T-helper 2 cell treated with Interferon-gamma antibody and Interleukin-4, amounts not matched to agents 5 μg/mL and 100 μg/mL, for 36 hours (primary cell): Measurements from ENCODE around the gene PTGS2.
"Not testable (repeated sequence)": the region's sequence is repeated elsewhere in the genome, so short reads cannot be mapped to it uniquely, and the experiment has no call there.

Experiments used
- DNase-seq: peaks from one replicate; pipeline ENCODE4 v3.0.0; 2021; ENCODE audit warnings: low spot score
- H3K27ac Mint-ChIP-seq: one replicate; pipeline ENCODE4 v1.8.0; 2021; ENCODE audit warnings: mild to moderate bottlenecking, mixed read lengths
- H3K27me3 Mint-ChIP-seq: one replicate; pipeline ENCODE4 v1.8.0; 2021; ENCODE audit warnings: low read depth, mixed read lengths
- H3K36me3 Mint-ChIP-seq: one replicate; pipeline ENCODE4 v1.8.0; 2021; ENCODE audit warnings: low read depth, mixed read lengths
- H3K4me1 Mint-ChIP-seq: one replicate; pipeline ENCODE4 v1.8.0; 2021; ENCODE audit warnings: low read depth, mixed read lengths
- H3K4me3 Mint-ChIP-seq: one replicate; pipeline ENCODE4 v1.8.0; 2022; ENCODE audit warnings: mild to moderate bottlenecking, moderate library complexity, mixed read lengths
- H3K9me3 Mint-ChIP-seq: one replicate; pipeline ENCODE4 v1.8.0; 2021; ENCODE audit warnings: mixed read lengths

PTGS2 gene

DNA sequence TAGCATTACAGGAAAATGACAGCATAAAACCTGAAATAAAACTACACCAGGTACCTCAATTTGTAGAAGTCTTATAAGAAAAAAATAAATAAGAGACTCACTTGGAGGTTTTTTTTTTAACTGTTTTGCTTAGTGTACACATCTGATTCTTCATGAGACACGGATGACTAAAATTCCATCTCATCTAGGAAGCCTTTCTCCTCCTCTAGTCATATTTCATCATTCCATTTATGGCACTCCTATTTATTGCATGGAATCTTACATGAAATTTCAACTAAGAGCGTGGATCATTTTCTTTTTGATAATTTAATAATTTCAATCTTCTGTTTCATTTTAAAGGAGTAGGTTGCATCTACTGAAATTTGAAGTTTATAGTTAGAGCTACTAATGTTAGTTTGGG lies 1.6 kb upstream of the PTGS2 start:
- H3K27ac Mint-ChIP-seq: no peak overlapping the region
- H3K9me3 Mint-ChIP-seq: no peaks in the 10 kb centered on the region
- H3K4me3 Mint-ChIP-seq: no peak overlapping the region
- no peak for DNase-seq
- peaks cover 67% of the 10 kb centered on the region for H3K27me3 Mint-ChIP-seq
- H3K36me3 Mint-ChIP-seq: no peaks in the 10 kb centered on the region
- H3K4me1 Mint-ChIP-seq: peaks cover 11% of the 10 kb centered on the region

GRCh38 chr1:186681121-186681520 lies 898 bp upstream of the PTGS2 start:
- Mint-ChIP-seq H3K4me3 (peak overlapping the region; percentile 90), H3K9me3 (no peaks in the 10 kb centered on the region), H3K4me1 (peaks cover 11% of the 10 kb centered on the region), H3K27ac (no peak overlapping the region), H3K27me3 (peaks cover 69% of the 10 kb centered on the region), H3K36me3 (no peaks in the 10 kb centered on the region)
- no peak for DNase-seq

GRCh38 chr1:186679924-186680244 lies 339 bp downstream of the PTGS2 start:
- H3K4me1 Mint-ChIP-seq: peaks cover 11% of the 10 kb centered on the region
- H3K9me3 Mint-ChIP-seq: no peaks in the 10 kb centered on the region
- no peak overlapping the region for H3K27ac Mint-ChIP-seq
- H3K36me3 Mint-ChIP-seq: no peaks in the 10 kb centered on the region
- peak overlapping the region; percentile 90 for H3K4me3 Mint-ChIP-seq
- no peak for DNase-seq
- H3K27me3 Mint-ChIP-seq: peaks cover 66% of the 10 kb centered on the region

- H3K27ac Mint-ChIP-seq: no peak overlapping the region
- H3K36me3 Mint-ChIP-seq: no peaks in the 10 kb centered on the region
- peaks cover 56% of the 10 kb centered on the region for H3K27me3 Mint-ChIP-seq
- H3K4me3 Mint-ChIP-seq: no peak overlapping the region
- peaks cover 7% of the 10 kb centered on the region for H3K4me1 Mint-ChIP-seq
- H3K9me3 Mint-ChIP-seq: no peaks in the 10 kb centered on the region
- DNase-seq: no peak
Observed at GRCh38 chr1:186678155-186678554, 2.1 kb downstream of the PTGS2 start.

DNA sequence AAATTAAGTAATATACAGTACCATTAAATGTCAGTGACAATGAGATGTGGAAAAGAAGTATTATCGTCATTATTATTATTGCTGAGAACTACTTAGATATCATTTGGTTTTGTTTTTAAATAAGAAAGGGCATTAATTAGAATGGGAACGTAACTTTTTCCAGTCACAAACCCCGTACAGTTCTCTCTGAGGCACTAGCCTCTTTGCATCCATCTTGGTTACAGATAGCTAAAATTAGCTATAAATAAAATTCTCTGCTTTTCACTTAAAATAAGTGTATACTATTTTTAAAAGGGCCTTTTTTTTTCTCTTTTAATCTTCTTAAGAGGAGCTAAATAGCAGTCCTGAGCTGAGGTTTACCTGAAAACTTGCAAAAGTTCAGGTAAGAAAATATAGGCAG lies 7.6 kb downstream of the PTGS2 start:
- Mint-ChIP-seq H3K4me3 (no peak overlapping the region), H3K4me1 (no peaks in the 10 kb centered on the region), H3K27ac (no peak overlapping the region), H3K27me3 (peaks cover 26% of the 10 kb centered on the region), H3K36me3 (no peaks in the 10 kb centered on the region), H3K9me3 (no peaks in the 10 kb centered on the region)
- no peak for DNase-seq

DNA sequence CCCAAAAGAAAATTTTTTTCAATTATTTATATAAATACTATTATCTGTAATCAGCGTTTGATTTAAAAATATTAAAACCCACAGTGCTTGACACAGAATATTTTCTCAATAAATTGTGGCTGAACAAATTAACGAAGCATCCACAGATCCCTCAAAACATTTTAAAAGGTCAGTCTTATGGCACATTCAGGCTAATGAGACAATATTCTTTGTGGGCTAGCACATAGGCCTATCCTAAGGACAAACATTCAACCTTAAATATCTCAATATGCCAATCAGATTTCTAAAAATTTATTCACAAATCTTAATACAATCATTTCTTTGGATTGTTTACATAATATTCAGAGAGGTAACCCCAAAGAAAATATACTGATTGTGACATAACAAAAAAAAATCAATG lies 8.1 kb downstream of the PTGS2 start:
- no peaks in the 10 kb centered on the region for H3K4me1 Mint-ChIP-seq
- H3K27me3 Mint-ChIP-seq: peaks cover 23% of the 10 kb centered on the region
- no peak overlapping the region for H3K27ac Mint-ChIP-seq
- no peaks in the 10 kb centered on the region for H3K9me3 Mint-ChIP-seq
- no peak overlapping the region for H3K4me3 Mint-ChIP-seq
- no peaks in the 10 kb centered on the region for H3K36me3 Mint-ChIP-seq
- no peak for DNase-seq

- Mint-ChIP-seq H3K36me3 (no peaks in the 10 kb centered on the region), H3K9me3 (no peaks in the 10 kb centered on the region), H3K4me1 (no peaks in the 10 kb centered on the region), H3K27ac (no peak overlapping the region), H3K27me3 (peaks cover 24% of the 10 kb centered on the region), H3K4me3 (no peak overlapping the region)
- no peak for DNase-seq
Observed at GRCh38 chr1:186671136-186671825, 8.9 kb downstream of the PTGS2 start.

DNA sequence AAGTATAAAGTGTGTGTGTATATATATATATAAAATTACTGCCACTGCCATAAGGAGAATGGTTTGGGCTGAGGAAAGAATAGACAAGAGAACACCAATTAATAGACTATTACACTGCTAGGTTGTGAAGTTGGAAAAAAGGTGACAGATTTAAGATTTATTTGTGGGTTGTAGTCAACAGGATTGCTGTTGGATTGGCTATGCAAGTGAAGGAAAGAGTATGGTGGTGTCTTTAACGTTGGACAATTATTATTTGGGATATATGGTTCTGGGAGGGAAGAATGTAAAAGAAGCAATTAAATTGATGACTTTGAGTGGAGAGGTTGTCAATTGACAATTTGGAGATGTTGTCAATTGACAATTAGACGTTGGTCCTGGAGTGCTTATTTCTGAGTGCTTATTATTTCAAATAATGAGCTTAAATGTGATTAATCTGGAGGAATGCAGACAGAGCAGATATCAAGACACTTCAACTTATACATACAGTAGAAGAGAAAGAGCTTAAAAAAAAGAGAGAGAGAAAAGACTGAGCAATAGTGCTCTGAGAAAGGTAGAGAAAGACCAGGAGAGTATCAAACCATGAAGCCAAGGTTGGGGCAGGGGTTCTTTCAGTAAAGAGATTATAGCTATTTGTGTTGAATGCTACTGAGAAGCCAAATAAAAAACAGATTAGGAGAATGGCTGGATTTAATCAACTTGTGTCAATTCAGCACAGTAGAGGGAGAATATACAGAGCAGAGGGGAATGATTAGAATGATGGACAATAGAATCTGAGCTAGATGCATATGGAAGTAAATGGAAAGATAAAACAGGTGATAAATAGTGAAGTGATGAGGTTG lies 9.7 kb downstream of the PTGS2 start:
- H3K9me3 Mint-ChIP-seq: no peaks in the 10 kb centered on the region
- H3K27ac Mint-ChIP-seq: no peak overlapping the region
- peaks cover 20% of the 10 kb centered on the region for H3K27me3 Mint-ChIP-seq
- H3K4me1 Mint-ChIP-seq: no peaks in the 10 kb centered on the region
- H3K4me3 Mint-ChIP-seq: no peak overlapping the region
- no peaks in the 10 kb centered on the region for H3K36me3 Mint-ChIP-seq
- DNase-seq: no peak

GRCh38 chr1:186669784-186670183 lies 10.4 kb downstream of the PTGS2 start:
- not testable (repeated sequence) for H3K27ac Mint-ChIP-seq, H3K36me3 Mint-ChIP-seq, H3K4me3 Mint-ChIP-seq, H3K9me3 Mint-ChIP-seq, H3K4me1 Mint-ChIP-seq, DNase-seq
- H3K27me3 Mint-ChIP-seq: peaks cover 20% of the 10 kb centered on the region

DNA sequence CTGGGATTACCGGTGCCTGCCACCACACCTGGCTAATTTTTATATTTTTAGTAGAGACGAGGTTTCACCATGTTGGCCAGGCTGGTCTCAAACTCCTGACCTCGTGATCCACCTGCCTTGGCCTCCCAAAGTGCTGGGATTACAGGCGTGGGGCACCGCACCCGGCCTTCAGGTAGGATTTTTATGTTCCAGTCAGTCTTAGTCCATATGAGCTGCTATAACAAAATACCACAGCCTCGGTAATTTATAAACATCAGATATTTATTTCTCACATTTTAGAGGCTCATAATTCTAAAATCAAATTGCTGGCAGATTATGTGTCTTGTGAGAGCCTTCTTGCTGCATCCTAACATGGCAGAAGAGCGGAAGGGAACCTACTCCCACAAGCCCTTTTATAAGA lies 16.0 kb downstream of the PTGS2 start:
- H3K27ac Mint-ChIP-seq, H3K36me3 Mint-ChIP-seq, DNase-seq: not testable (repeated sequence)

GRCh38 chr1:186662752-186663151 lies 17.5 kb downstream of the PTGS2 start:
- H3K9me3 Mint-ChIP-seq: no peaks in the 10 kb centered on the region
- H3K4me3 Mint-ChIP-seq: no peak overlapping the region
- DNase-seq: no peak
- H3K27me3 Mint-ChIP-seq: peaks cover 3% of the 10 kb centered on the region
- no peak overlapping the region for H3K27ac Mint-ChIP-seq
- no peaks in the 10 kb centered on the region for H3K36me3 Mint-ChIP-seq
- no peaks in the 10 kb centered on the region for H3K4me1 Mint-ChIP-seq

More for the DNA sequence above, 16.0 kb downstream of the PTGS2 start:
- H3K9me3 Mint-ChIP-seq, H3K27me3 Mint-ChIP-seq, H3K4me1 Mint-ChIP-seq, H3K4me3 Mint-ChIP-seq: not testable (repeated sequence)

GRCh38 chr1:186659890-186660341 lies 20.3 kb downstream of the PTGS2 start:
- Mint-ChIP-seq H3K27ac (no peak overlapping the region), H3K27me3 (no peaks in the 10 kb centered on the region), H3K9me3 (no peaks in the 10 kb centered on the region), H3K4me1 (no peaks in the 10 kb centered on the region), H3K4me3 (no peak overlapping the region), H3K36me3 (no peaks in the 10 kb centered on the region)
- DNase-seq: no peak

DNA sequence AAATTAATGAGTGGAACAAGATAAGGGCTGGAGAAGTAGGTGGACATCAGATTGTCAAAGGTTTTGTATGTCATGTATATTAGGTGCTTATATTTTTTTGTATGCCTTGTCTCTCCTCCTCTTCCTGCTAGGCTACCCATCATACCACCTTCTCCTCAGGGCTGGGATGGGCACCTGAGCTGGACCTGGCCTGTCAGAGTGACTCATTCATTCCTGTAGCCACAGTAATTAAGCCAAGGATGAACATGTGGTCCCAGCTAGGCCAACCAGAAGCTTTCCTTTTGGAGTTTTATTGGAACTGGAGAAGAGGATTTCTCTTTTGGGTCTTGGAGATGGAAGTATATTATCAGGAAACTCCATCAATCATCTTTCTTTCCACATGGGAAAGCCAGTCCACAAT lies 21.2 kb downstream of the PTGS2 start:
- no peaks in the 10 kb centered on the region for H3K4me1 Mint-ChIP-seq
- no peaks in the 10 kb centered on the region for H3K36me3 Mint-ChIP-seq
- H3K27me3 Mint-ChIP-seq: no peaks in the 10 kb centered on the region
- no peak for DNase-seq
- H3K9me3 Mint-ChIP-seq: no peaks in the 10 kb centered on the region
- H3K27ac Mint-ChIP-seq: no peak overlapping the region
- no peak overlapping the region for H3K4me3 Mint-ChIP-seq

GRCh38 chr1:186657481-186657880 lies 22.7 kb downstream of the PTGS2 start:
- Mint-ChIP-seq H3K36me3 (no peaks in the 10 kb centered on the region), H3K4me3 (no peak overlapping the region), H3K9me3 (no peaks in the 10 kb centered on the region), H3K4me1 (peaks cover 2% of the 10 kb centered on the region), H3K27ac (no peak overlapping the region), H3K27me3 (no peaks in the 10 kb centered on the region)
- DNase-seq: no peak
